Brain microvascular endothelial cell (primary cell): ENCODE measurements around the gene S100A3.

Experiments used
- DNase-seq: peaks from one replicate; pipeline ENCODE4 v3.0.0-alpha.2; 2020
- H3K27ac ChIP-seq: fragments of 250-450 bp; sonication (Bioruptor Pico); 2 replicates; pipeline ENCODE4 v1.5.1; 2020; ENCODE audit warnings: mild to moderate bottlenecking, moderate library complexity
- H3K27me3 ChIP-seq: fragments of 250-450 bp; sonication (Bioruptor Pico); replicated peaks from 2 replicates; pipeline ENCODE4 v1.5.1; 2020; ENCODE audit warnings: mild to moderate bottlenecking
- H3K36me3 ChIP-seq: fragments of 250-450 bp; sonication (Bioruptor Pico); replicated peaks from 2 replicates; pipeline ENCODE4 v1.5.1; 2020; ENCODE audit warnings: mild to moderate bottlenecking
- H3K4me3 ChIP-seq: 2 replicates; pipeline ENCODE4 v1.5.1; 2011; ENCODE audit warnings: low read depth, mild to moderate bottlenecking, control low read depth, low read length, moderate library complexity
- in situ Hi-C: cut with HindIII; loops from 2 replicates; pipeline ENCODE4 v1.10.0; 2017; ENCODE audit warnings: low sequenced_read_pairs, low pct_ligation_motif_present
- TF ChIP-seq, protein P1 (sequence below): IDR thresholded peaks from 2 replicates; pipeline ENCODE4 v1.5.1; 2011; ENCODE audit warnings: low read depth, mild to moderate bottlenecking, moderate library complexity, low read length, control low read depth, inconsistent platforms; ENCODE audit errors: missing control alignments

Gene S100A3

DNA sequence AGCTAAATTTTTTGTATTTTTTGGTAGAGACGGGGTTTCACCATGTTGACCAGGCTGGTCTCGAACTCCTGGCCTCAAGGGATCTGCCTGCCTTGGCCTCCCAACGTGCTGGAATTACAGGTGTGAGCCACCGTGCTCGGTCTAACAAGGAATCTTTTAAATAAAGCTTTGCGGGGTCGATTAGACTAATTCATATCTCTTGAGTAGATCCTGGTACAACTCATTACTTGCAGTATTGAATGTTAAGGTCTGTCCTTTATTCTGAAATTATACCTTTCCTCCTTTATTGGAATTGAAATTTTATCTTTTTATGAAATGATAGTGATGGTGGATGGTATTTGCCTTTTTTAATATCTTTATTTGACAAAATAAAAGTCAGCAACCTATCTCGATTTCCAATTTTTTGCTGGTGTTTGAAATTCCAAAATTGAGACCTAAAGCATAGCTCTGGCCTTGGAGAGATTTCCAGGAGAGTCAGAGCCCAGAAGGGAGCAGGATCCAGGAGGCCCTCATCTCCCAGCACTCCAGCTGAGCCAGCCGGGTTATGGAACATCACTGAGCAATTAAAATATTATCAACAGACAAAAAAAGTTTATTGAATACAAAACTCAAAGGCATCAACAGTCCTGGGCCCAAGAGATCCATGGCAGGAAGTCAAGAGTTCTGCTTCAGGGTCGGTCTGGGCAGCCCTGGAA, 11.9 kb upstream of the S100A3 start:
- Histone ChIP-seq H3K36me3 (no peaks in the 10 kb centered on the region), H3K27ac (no peak overlapping the region), H3K4me3 (no peak overlapping the region), H3K27me3 (no peaks in the 10 kb centered on the region)
- TF ChIP-seq, protein P1, sequence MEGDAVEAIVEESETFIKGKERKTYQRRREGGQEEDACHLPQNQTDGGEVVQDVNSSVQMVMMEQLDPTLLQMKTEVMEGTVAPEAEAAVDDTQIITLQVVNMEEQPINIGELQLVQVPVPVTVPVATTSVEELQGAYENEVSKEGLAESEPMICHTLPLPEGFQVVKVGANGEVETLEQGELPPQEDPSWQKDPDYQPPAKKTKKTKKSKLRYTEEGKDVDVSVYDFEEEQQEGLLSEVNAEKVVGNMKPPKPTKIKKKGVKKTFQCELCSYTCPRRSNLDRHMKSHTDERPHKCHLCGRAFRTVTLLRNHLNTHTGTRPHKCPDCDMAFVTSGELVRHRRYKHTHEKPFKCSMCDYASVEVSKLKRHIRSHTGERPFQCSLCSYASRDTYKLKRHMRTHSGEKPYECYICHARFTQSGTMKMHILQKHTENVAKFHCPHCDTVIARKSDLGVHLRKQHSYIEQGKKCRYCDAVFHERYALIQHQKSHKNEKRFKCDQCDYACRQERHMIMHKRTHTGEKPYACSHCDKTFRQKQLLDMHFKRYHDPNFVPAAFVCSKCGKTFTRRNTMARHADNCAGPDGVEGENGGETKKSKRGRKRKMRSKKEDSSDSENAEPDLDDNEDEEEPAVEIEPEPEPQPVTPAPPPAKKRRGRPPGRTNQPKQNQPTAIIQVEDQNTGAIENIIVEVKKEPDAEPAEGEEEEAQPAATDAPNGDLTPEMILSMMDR, result no peak
- in situ Hi-C loops, result no loop called here
- no peak for DNase-seq

DNA sequence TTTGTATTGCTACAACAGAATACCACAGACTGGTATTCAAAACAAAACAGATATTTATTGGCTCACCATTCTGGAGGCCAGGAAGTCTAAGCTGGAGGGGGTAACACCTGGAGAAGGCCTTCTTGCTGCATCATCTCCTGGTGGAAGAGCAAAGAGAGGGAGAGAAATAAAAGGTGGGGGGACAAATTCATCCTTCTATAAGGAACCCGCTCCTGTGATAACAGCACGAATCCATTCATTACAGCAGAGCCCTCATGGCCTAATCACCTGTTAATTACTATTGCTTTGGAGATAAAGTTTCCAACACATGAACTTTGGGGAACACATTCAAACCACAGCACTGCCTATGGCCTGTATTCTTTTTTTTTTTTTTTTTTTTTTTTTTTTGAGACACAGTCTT, 11.2 kb upstream of the S100A3 start:
- DNase-seq, result no peak
- in situ Hi-C loops, result no loop called here
- H3K27ac ChIP-seq, result no peak overlapping the region
- no peak overlapping the region for H3K4me3 ChIP-seq
- no peaks in the 10 kb centered on the region for H3K36me3 ChIP-seq
- TF ChIP-seq, protein P1, result no peak
- H3K27me3 ChIP-seq, result no peaks in the 10 kb centered on the region

DNA sequence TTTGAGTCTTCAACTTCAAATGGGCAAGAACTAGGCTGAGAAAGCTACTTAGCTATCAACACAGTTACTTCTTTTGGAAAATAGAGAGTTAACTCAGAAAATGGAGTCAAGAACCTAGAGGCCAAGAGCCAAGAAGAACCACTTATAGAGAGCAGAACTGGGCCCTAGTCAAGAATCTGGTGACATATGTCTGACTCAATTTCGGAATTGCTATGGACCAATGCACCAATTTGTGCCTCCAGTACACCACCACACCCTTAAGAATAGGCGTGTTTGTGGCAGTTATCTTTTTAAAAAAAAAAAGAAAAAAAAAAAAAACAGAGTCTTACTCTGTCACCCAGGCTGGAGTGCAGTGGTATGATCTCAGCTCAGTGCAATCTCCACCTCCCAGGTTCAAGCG, 8.8 kb upstream of the S100A3 start:
- TF ChIP-seq, protein P1, result no peak
- in situ Hi-C loops, result no loop called here

DNA sequence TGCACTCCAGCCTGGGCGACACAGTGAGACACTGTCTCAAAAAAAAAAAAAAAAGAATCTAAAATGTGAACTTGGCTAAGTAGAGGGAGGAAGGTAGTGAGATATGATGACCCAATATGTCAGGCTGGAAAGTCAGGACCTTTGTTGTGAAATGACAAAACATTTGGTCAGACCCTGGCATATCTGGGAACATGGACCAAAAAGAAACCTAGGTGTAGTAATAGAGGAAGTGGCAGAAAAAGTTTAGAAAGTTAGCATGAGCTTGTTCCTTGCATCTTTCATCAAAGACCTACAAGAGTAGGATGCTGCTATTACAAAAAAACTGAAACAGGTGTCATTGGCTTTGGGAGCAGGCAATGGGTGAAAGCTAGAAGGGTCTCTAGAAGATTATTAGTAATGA, 7.3 kb upstream of the S100A3 start:
- Histone ChIP-seq H3K36me3 (no peaks in the 10 kb centered on the region), H3K27me3 (no peaks in the 10 kb centered on the region), H3K4me3 (no peak overlapping the region), H3K27ac (no peak overlapping the region)
- TF ChIP-seq, protein P1, result no peak
- DNase-seq, result no peak
- in situ Hi-C loops, result no loop called here

More for the DNA sequence above, 8.8 kb upstream of the S100A3 start:
- Histone ChIP-seq H3K27ac (no peak overlapping the region), H3K36me3 (no peaks in the 10 kb centered on the region), H3K27me3 (no peaks in the 10 kb centered on the region), H3K4me3 (no peak overlapping the region)
- no peak for DNase-seq

DNA sequence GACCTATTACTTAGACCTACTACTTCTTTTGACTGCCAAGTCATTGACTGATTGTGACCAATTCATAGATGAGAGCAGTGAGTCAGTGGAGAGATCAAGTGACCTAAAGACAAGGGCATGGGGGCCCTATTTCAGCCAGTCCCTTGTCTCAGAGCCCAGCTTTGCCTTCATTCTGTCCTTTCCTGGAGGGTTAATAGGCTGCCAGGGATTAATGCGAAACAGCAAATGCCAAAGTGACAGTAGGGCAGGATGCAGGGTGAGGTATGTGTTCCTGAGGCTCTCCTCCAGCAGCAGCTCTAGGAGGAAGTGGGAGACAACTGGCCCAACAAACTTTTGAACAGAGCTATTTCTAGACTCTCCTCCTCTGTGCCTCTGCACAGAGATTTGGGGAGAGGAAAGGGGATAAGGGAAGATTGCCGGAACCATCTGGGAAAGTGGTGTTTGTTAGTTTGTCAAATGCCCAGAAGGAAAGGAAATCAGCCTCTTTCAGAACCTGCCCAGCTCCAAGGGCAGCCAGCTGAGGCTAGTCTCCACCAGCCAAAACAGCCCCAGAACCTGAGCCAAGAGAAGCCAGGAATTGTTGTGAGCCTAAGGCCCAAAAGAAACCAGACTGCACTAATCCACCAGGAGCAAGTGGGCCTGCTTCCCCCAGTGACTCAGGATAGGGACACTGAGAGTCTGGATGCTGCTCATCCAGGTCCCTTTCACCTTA, 4.9 kb upstream of the S100A3 start:
- no peaks in the 10 kb centered on the region for H3K36me3 ChIP-seq
- H3K4me3 ChIP-seq, result no peak overlapping the region
- no peak overlapping the region for H3K27ac ChIP-seq
- DNase-seq, result no peak
- in situ Hi-C loops, result no loop called here
- H3K27me3 ChIP-seq, result no peaks in the 10 kb centered on the region
- TF ChIP-seq, protein P1, result no peak
